ENCODE data around the gene SMIM1.

DNA sequence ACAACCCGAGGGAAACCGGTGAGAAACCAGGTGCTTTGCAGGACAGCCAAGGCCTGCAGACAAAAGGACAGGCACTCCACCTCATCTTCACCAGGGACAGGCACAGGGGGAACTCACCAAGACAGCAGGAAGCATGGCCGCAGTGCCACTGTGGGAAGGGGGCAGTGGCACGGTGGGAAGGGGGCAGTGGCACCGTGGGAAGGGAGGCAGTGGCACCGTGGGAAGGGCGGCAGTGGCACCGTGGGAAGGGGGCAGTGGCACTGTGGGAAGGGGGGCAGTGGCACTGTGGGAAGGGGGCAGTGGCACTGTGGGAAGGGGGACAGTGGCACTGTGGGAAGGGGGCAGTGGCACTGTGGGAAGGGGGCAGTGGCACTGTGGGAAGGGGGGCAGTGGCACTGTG is 52.1 kb downstream of the SMIM1 start:
- TF ChIP-seq, protein P1, sequence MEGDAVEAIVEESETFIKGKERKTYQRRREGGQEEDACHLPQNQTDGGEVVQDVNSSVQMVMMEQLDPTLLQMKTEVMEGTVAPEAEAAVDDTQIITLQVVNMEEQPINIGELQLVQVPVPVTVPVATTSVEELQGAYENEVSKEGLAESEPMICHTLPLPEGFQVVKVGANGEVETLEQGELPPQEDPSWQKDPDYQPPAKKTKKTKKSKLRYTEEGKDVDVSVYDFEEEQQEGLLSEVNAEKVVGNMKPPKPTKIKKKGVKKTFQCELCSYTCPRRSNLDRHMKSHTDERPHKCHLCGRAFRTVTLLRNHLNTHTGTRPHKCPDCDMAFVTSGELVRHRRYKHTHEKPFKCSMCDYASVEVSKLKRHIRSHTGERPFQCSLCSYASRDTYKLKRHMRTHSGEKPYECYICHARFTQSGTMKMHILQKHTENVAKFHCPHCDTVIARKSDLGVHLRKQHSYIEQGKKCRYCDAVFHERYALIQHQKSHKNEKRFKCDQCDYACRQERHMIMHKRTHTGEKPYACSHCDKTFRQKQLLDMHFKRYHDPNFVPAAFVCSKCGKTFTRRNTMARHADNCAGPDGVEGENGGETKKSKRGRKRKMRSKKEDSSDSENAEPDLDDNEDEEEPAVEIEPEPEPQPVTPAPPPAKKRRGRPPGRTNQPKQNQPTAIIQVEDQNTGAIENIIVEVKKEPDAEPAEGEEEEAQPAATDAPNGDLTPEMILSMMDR (IDR thresholded peaks at IDR 0.05; ENCODE audit: low read depth, low read length) = no peak
- TF ChIP-seq EZH2phosphoT487 (IDR thresholded peaks at IDR 0.05; ENCODE audit: low read depth) = no peak

Data from OCI-LY3 (cell line).